Uterus (tissue), 4 donors: Measurements from ENCODE around the gene PPP1R2C. TPM values are rescaled to one million over a fixed set of nuclear protein-coding genes. Genes with fewer than 3 reads are reported as not detected.

Source experiments
- DNase-seq, 2 donors: peaks; one replicate each; pipeline ENCODE4 v3.0.0-alpha.2; 2019 to 2020
- H3K27ac ChIP-seq, 2 donors: fragments of 200-600 bp; sonication (generic); 1 replicate in 1 of 2; 2 replicates in 1 of 2; pipeline ENCODE4 v1.5.1; 2016 to 2018
- H3K27me3 ChIP-seq, 2 donors: fragments of 200-600 bp; sonication (generic); one replicate each; pipeline ENCODE4 v1.5.1; 2018 to 2019; ENCODE audit warnings: control low read depth in 1 of 2
- H3K36me3 ChIP-seq, 2 donors: fragments of 200-600 bp; sonication (generic); one replicate each; pipeline ENCODE4 v1.5.1; 2019; ENCODE audit warnings: control low read depth in 1 of 2
- H3K4me1 ChIP-seq, 2 donors: fragments of 200-600 bp; sonication (generic); one replicate each; pipeline ENCODE4 v1.5.1; 2018 to 2019; ENCODE audit warnings: control low read depth in 1 of 2
- H3K4me3 ChIP-seq, 2 donors: fragments of 200-600 bp; sonication (generic); 1 replicate in 1 of 2; 2 replicates in 1 of 2; pipeline ENCODE4 v1.5.1; 2018 to 2019; ENCODE audit warnings: mild to moderate bottlenecking in 1 of 2
- H3K9me3 ChIP-seq, 2 donors: fragments of 200-600 bp; sonication (generic); one replicate each; pipeline ENCODE4 v1.5.1; 2019; ENCODE audit warnings: control low read depth in 1 of 2
- CTCF ChIP-seq, 4 experiments: fragments of 200-600 bp in 2 of 4; fragments of 450-650 bp in 2 of 4; sonication (generic) in 2 of 4; IDR thresholded peaks; one replicate each; pipeline ENCODE4 v1.5.1; 2016 to 2019; ENCODE audit warnings: antibody characterized with exemption in 4 of 4, mild to moderate bottlenecking in 2 of 4, moderate library complexity in 1 of 4
- POLR2A ChIP-seq, 2 donors: fragments of 450-650 bp; IDR thresholded peaks; one replicate each; pipeline ENCODE4 v1.6.1; 2016; ENCODE audit warnings: antibody characterized with exemption in 2 of 2, mild to moderate bottlenecking in 1 of 2, moderate library complexity in 1 of 2
- intact Hi-C: fragments of 100-400 bp; cut with DNase I; formaldehyde crosslinking; loops from one replicate; pipeline ENCODE4 v1.15.1; 2023; ENCODE audit warnings: low total_unique reads
- total RNA-seq, 4 donors: library from RNA; depleted of rRNA in 3 of 4; stranded (reverse); fragments of >200 nt in 3 of 4; gene quantifications; one replicate each; pipeline versions ENCODE4 v1.1.0 to v1.2.4, GENCODE V29; 2014 to 2023
- donor health status: DM: yes; HTN: yes; CAD: no.

PPP1R2C gene
- total RNA-seq, 4 donors from 2014 or later = not detected

DNA sequence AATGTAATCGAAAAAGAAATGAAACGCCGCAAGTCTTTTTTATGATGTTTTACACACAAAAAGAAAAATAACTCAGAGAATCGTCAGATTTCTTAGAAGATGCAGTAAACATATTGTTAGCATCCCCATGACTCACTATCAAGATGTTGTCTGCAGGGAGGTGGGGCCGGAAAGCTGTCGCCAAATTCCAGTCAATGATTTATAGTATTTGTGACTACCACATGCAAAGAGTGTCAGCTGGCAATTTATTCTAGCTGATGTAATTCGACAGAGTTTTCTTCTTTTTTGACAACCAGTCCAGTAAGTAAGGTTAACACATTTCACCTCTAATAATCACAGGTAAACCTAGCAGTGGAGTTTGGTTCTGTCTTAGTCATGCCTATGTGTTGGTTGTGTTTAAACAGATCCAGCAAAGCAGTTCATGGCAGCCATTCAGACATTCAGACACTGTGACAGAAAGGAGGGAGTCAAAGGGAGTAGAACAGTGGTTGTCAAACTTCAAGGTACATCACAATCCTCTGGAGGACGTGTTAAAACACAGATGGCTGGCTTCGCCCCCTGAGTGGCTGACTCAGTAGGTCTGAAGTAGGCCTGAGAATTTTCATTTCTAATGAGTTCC lies 19.8 kb upstream of the PPP1R2C start:
- Histone ChIP-seq H3K27me3 (no peaks in the 10 kb centered on the region), H3K4me1 (no peaks in the 10 kb centered on the region), H3K4me3 (no peak overlapping the region), H3K9me3 (no peaks in the 10 kb centered on the region), H3K36me3 (no peaks in the 10 kb centered on the region), H3K27ac (no peak overlapping the region)
- TF ChIP-seq POLR2A (IDR thresholded peaks at IDR 0.05) = no peak
- TF ChIP-seq CTCF (IDR thresholded peaks at IDR 0.05) = no peak
- intact Hi-C loops = no loop called here
- DNase-seq = no peak

DNA sequence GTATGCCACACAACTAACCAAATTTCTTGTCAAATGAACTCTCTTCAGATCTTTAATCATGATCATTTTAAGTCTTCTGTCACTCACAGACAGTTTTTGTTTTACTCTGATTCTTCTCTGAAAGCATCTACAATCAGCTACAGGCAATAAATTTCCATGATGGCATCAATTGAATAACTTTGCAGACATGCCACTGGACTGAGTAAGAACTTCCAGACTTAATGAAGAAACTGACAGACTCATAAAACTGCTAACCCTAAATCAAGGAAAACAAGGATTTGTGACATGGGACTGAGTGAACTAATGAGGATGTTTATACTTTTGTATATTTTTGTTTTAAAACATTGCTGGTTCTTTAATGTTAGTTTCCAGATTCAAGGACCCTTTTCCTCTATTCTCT lies 5.5 kb upstream of the PPP1R2C start:
- Histone ChIP-seq H3K4me1 (no peaks in the 10 kb centered on the region), H3K27ac (no peak overlapping the region), H3K9me3 (no peaks in the 10 kb centered on the region), H3K4me3 (no peak overlapping the region), H3K27me3 (no peaks in the 10 kb centered on the region), H3K36me3 (no peaks in the 10 kb centered on the region)
- no peak for DNase-seq
- TF ChIP-seq POLR2A (IDR thresholded peaks at IDR 0.05) = no peak
- intact Hi-C loops = no loop called here

- Histone ChIP-seq H3K36me3 (no peaks in the 10 kb centered on the region), H3K27me3 (no peaks in the 10 kb centered on the region), H3K27ac (no peak overlapping the region), H3K4me3 (no peak overlapping the region), H3K9me3 (no peaks in the 10 kb centered on the region), H3K4me1 (no peaks in the 10 kb centered on the region)
- intact Hi-C loops = no loop called here
- no peak for TF ChIP-seq CTCF (IDR thresholded peaks at IDR 0.05)
- TF ChIP-seq POLR2A (IDR thresholded peaks at IDR 0.05) = no peak
- no peak for DNase-seq
These were observed 1.8 kb downstream of the PPP1R2C start for GRCh38 chrX:42776195-42776594.

- Histone ChIP-seq H3K27ac (no peak overlapping the region), H3K9me3 (no peaks in the 10 kb centered on the region), H3K4me1 (no peaks in the 10 kb centered on the region), H3K4me3 (no peak overlapping the region), H3K27me3 (no peaks in the 10 kb centered on the region), H3K36me3 (no peaks in the 10 kb centered on the region)
- no peak for TF ChIP-seq CTCF (IDR thresholded peaks at IDR 0.05)
- no peak for TF ChIP-seq POLR2A (IDR thresholded peaks at IDR 0.05)
- no peak for DNase-seq
- intact Hi-C loops = no loop called here
These were observed 5.1 kb downstream of the PPP1R2C start for GRCh38 chrX:42772874-42773273.

GRCh38 chrX:42771506-42772335 lies 6.2 kb downstream of the PPP1R2C start:
- DNase-seq = no peak
- Histone ChIP-seq H3K9me3 (no peaks in the 10 kb centered on the region), H3K27ac (no peak overlapping the region), H3K4me1 (no peaks in the 10 kb centered on the region), H3K36me3 (no peaks in the 10 kb centered on the region), H3K27me3 (no peaks in the 10 kb centered on the region), H3K4me3 (no peak overlapping the region)
- intact Hi-C loops = no loop called here
- TF ChIP-seq POLR2A (IDR thresholded peaks at IDR 0.05) = no peak
- TF ChIP-seq CTCF (IDR thresholded peaks at IDR 0.05) = no peak
